IPS-18c (cell line): Measurements from ENCODE around the gene UROD.

Experiments used
- H3K4me3 ChIP-seq: 2 replicates; pipeline ENCODE4 v1.7.0; 2013; ENCODE audit warnings: low read depth, mild to moderate bottlenecking, low read length, moderate library complexity; ENCODE audit not compliant: insufficient read depth
- H3K9me3 ChIP-seq: one replicate; pipeline ENCODE4 v1.6.1; 2013; ENCODE audit warnings: mild to moderate bottlenecking, low read length, moderate library complexity; ENCODE audit not compliant: control insufficient read depth, insufficient read depth

Gene UROD

GRCh38 chr1:45004281-45004920 is 7.7 kb upstream of the UROD start:
- Histone ChIP-seq H3K4me3 (no peak overlapping the region), H3K9me3 (no peaks in the 10 kb centered on the region)

DNA sequence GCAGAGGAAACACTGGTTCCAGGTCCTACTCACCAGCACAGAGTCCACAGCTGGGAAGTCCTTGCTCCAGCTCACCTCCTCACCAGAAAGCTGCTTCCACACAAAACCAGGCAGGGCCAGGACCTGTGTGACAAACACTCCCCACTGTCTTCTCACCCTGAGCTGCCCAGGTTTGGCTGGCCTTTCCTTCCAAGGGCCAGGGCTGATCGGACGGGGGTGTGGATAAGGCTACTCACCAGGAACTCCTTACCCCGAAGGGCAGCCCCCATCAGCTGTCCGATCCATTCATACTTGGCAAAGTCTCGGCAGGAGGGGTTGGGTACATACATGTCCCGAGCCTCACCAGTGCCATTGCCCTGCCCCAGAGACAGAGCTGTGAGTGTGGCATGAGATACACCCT is 6.3 kb upstream of the UROD start:
- no peaks in the 10 kb centered on the region for H3K9me3 ChIP-seq
- H3K4me3 ChIP-seq = no peak overlapping the region

GRCh38 chr1:45007311-45007710 is 4.7 kb upstream of the UROD start:
- Histone ChIP-seq H3K4me3 (no peak overlapping the region), H3K9me3 (no peaks in the 10 kb centered on the region)

GRCh38 chr1:45008076-45008475 is 4.0 kb upstream of the UROD start:
- H3K9me3 ChIP-seq = no peaks in the 10 kb centered on the region
- H3K4me3 ChIP-seq = no peak overlapping the region

GRCh38 chr1:45008516-45008915 is 3.5 kb upstream of the UROD start:
- Histone ChIP-seq H3K9me3 (no peaks in the 10 kb centered on the region), H3K4me3 (no peak overlapping the region)

GRCh38 chr1:45009296-45009865 is 2.7 kb upstream of the UROD start:
- no peaks in the 10 kb centered on the region for H3K9me3 ChIP-seq
- H3K4me3 ChIP-seq = no peak overlapping the region

- Histone ChIP-seq H3K9me3 (no peaks in the 10 kb centered on the region), H3K4me3 (peak overlapping the region; percentile 87)
These were observed 1.8 kb upstream of the UROD start for GRCh38 chr1:45009956-45010854.

GRCh38 chr1:45010855-45011811 is 921 bp upstream of the UROD start, which contains the start of gene HECTD3:
HECTD3 (minus strand) TSS chr1:45011324; CDS start chr1:45011257, 67 bp downstream.
- H3K9me3 ChIP-seq = no peaks in the 10 kb centered on the region
- peak within 1 kb of the TSS; percentile 87 for H3K4me3 ChIP-seq

DNA sequence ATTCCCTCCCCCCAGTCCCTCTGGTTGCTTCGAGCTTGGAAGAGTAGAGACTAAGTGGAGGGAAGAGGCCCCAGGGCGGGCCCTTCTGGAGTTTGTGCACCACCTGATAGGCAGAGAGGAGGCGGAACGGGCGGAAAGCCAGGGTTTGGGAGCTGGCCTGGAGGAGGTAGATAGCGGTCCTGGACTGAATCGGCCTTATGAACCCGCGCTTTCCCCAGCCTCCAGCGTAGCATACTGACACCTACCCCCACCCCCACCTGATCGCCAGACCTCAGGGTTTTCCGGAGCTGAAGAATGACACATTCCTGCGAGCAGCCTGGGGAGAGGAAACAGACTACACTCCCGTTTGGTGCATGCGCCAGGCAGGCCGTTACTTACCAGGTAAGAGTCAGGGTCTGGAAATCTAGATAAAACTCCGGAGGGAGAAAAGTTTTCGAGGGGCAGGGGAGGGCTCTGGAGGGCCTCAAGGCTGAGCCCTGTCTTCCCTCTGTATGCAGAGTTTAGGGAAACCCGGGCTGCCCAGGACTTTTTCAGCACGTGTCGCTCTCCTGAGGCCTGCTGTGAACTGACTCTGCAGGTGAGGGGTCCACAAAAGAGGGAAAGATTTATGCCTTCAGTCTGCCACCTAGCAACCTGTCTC is 705 bp downstream of the UROD start:
- Histone ChIP-seq H3K9me3 (no peaks in the 10 kb centered on the region), H3K4me3 (peak overlapping the region; percentile 67)

DNA sequence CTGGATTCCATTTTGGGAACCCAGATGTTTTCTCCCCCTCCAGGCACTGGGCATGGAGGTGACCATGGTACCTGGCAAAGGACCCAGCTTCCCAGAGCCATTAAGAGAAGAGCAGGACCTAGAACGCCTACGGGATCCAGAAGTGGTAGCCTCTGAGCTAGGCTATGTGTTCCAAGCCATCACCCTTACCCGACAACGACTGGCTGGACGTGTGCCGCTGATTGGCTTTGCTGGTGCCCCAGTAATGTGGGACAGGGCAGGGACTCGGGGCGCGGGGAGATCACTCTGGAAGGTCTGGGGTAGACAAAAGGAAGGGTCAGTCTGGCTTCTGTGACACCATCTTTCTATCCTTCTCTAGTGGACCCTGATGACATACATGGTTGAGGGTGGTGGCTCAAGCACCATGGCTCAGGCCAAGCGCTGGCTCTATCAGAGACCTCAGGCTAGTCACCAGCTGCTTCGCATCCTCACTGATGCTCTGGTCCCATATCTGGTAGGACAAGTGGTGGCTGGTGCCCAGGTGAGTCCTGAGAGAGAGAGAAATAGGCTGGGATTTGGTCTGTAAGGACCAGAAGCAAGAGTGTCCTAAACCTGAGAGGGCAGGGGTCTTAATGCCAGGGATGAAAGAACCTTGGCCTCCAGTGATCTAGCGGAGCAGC is 1.6 kb downstream of the UROD start:
- Histone ChIP-seq H3K4me3 (no peak overlapping the region), H3K9me3 (no peaks in the 10 kb centered on the region)

- H3K4me3 ChIP-seq = no peak overlapping the region
These were observed 2.4 kb downstream of the UROD start for GRCh38 chr1:45014321-45015028.

DNA sequence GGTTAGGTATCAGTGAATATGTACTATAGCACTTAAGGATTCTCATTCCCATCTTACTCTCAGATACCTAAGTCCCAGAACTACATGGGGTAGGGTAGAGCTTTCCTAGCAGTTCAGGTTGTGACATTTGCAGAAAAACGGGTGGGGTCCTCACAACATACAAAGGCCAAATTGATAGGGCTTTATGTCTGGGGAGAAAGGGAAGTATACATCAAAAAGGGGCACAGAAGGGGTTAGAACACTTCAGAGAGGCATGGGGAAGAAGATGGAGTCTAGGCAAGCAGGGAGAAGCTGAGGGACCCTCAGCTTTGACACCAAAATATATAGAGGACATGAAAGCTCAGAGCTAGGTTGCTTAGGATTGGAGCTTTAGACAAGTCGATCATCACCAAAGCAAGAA is 3.6 kb downstream of the UROD start:
- no peak overlapping the region for H3K4me3 ChIP-seq
- H3K9me3 ChIP-seq = peaks cover 2% of the 10 kb centered on the region

More at GRCh38 chr1:45014321-45015028, 2.4 kb downstream of the UROD start:
- no peaks in the 10 kb centered on the region for H3K9me3 ChIP-seq

DNA sequence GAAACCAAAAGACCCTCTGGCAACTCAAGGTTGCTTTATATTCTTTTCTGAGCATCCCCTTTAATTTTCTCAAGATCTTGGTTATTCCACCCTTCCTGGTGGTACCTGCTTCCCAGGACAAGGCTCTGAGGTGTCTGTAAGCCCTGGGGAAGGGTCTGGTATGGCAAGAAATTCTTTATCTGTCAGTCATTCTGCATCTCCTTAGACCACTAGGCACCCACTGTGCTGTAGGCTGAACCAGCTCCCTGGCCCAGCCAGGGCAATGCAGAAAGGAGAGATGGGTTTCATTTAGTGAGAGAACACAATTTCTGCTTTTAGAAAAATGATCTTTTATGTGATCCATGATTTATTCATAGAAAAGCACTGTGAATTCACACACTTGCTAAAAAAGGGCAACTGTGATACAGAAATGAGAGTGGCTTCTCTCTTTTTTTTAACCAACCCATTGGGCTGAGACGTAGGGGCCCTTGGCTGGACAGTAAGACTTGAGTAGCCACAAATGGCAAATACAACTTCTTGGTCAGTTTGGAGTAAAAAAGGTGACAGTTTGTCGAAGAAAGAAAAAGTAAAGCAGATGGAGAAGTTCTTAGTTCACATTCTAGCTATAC is 4.1 kb downstream of the UROD start:
- peaks cover 2% of the 10 kb centered on the region for H3K9me3 ChIP-seq
- H3K4me3 ChIP-seq = no peak overlapping the region

GRCh38 chr1:45016767-45017166 is 4.7 kb downstream of the UROD start:
- Histone ChIP-seq H3K9me3 (peaks cover 2% of the 10 kb centered on the region), H3K4me3 (no peak overlapping the region)

GRCh38 chr1:45018599-45019230 is 6.7 kb downstream of the UROD start:
- no peak overlapping the region for H3K4me3 ChIP-seq

More at GRCh38 chr1:45018599-45019230, 6.7 kb downstream of the UROD start:
- peaks cover 2% of the 10 kb centered on the region for H3K9me3 ChIP-seq
